ENCODE results near the gene ARHGAP21. TPM values are rescaled to one million over a fixed set of nuclear protein-coding genes. Genes with fewer than 3 reads are reported as not detected.
A peak's percentile ranks its signal among the peaks of the same experiment; 100 is the strongest.
"Not testable (repeated sequence)": the region's sequence is repeated elsewhere in the genome, so short reads cannot be mapped to it uniquely, and the experiment has no call there.

ARHGAP21 gene
- total RNA-seq, 1 experiment from 2014 or later, result 59.4 TPM

- Mint-ChIP-seq H3K4me3 (no peak overlapping the region), H3K9me3 (no peaks in the 10 kb centered on the region), H3K36me3 (ENCODE audit: insufficient read depth in 1 of 3, low read depth in 3 of 3) (peaks cover 0 to 6% (median 0%) of the 10 kb centered on the region in 3 experiments; a peak in 5 of 7 replicates), H3K27ac (no peak overlapping the region), H3K4me1 (no peaks in the 10 kb centered on the region), H3K27me3 (ENCODE audit: low read depth) (no peaks in the 10 kb centered on the region)
- no peak overlapping the region for H4K5ac ChIP-seq (ENCODE audit: insufficient read length, low read depth, low read length)
- no peaks in the 10 kb centered on the region for H3K79me1 ChIP-seq (ENCODE audit: insufficient read depth, low read depth, low read length, poor library complexity, severe bottlenecking)
- no peak overlapping the region for H3K14ac ChIP-seq (ENCODE audit: insufficient read depth, low read length)
- no peak overlapping the region for H2AK5ac ChIP-seq (ENCODE audit: insufficient read length, low read length)
- no peak overlapping the region for H3T11ph ChIP-seq (ENCODE audit: low read length)
- no peak overlapping the region for H3K9ac ChIP-seq (ENCODE audit: extremely low read depth, insufficient read length, low read length)
- H2BK5ac ChIP-seq (ENCODE audit: insufficient read length, low read length), result no peak overlapping the region
- H2BK12ac ChIP-seq (ENCODE audit: insufficient read length, low read depth, low read length), result no peak overlapping the region
- H3K79me2 ChIP-seq (ENCODE audit: insufficient read depth, low read length), result no peaks in the 10 kb centered on the region
- no peak overlapping the region for H4K91ac ChIP-seq (ENCODE audit: insufficient read length, low read depth, low read length)
- H4K8ac ChIP-seq (replicated peaks; ENCODE audit: insufficient read length, low read depth, low read length), result no peak overlapping the region
- WGBS (ENCODE audit: extremely low coverage, insufficient read length, low lambda C conversion rate), result no CpG with 5 or more reads among the region's 4 CpGs
- no peaks in the 10 kb centered on the region for H3K23me2 ChIP-seq (ENCODE audit: insufficient read length, low read depth, low read length, poor library complexity, severe bottlenecking)
- H4K20me1 ChIP-seq (ENCODE audit: control insufficient read depth, insufficient read depth, insufficient read length), result no peaks in the 10 kb centered on the region
- no peak for DNase-seq
- H3K4me2 ChIP-seq (ENCODE audit: insufficient read depth, insufficient read length, low read length), result no peak overlapping the region
- H3K27ac ChIP-seq (ENCODE audit: insufficient read length, low read depth, low read length), result no peak overlapping the region
- TF ChIP-seq CTCF (conservative IDR thresholded peaks at IDR 0.05), result no peak
- no peak overlapping the region for H3K23ac ChIP-seq (ENCODE audit: insufficient read length, low read depth, low read length)
- H2BK15ac ChIP-seq (ENCODE audit: low read depth, low read length), result no peak overlapping the region
- no peaks in the 10 kb centered on the region for H3K27me3 ChIP-seq (ENCODE audit: insufficient read depth, low read length)
- H2AFZ ChIP-seq (ENCODE audit: low read length), result no peak overlapping the region
- H3K4ac ChIP-seq (ENCODE audit: low read depth, low read length), result no peak overlapping the region
- H3K18ac ChIP-seq (ENCODE audit: insufficient read length, low read depth, low read length), result no peak overlapping the region
- no peaks in the 10 kb centered on the region for H3K9me3 ChIP-seq (ENCODE audit: control insufficient read depth, low read depth, low read length)
- no peak overlapping the region for H3K56ac ChIP-seq (ENCODE audit: insufficient read length, low read depth, low read length)
- H3K4me1 ChIP-seq (ENCODE audit: insufficient read depth, low read length), result no peaks in the 10 kb centered on the region
- H2BK120ac ChIP-seq (ENCODE audit: low read depth, low read length, poor library complexity, severe bottlenecking), result no peak overlapping the region
- H2BK20ac ChIP-seq (ENCODE audit: low read depth, low read length, poor library complexity, severe bottlenecking), result no peak overlapping the region
Observed at GRCh38 chr10:24622781-24623301, 100.8 kb downstream of the ARHGAP21 start.

GRCh38 chr10:24621035-24621795, 102.5 kb downstream of the ARHGAP21 start:
- not testable (repeated sequence) for H3K18ac ChIP-seq (ENCODE audit: insufficient read length, low read depth, low read length); H3K4me3 Mint-ChIP-seq; H3K14ac ChIP-seq (ENCODE audit: insufficient read depth, low read length); H2BK15ac ChIP-seq (ENCODE audit: low read depth, low read length); H3K4ac ChIP-seq (ENCODE audit: low read depth, low read length); H3K27me3 Mint-ChIP-seq (ENCODE audit: low read depth); H4K5ac ChIP-seq (ENCODE audit: insufficient read length, low read depth, low read length); H3K9me3 ChIP-seq (ENCODE audit: control insufficient read depth, low read depth, low read length); H3K23ac ChIP-seq (ENCODE audit: insufficient read length, low read depth, low read length); H2BK5ac ChIP-seq (ENCODE audit: insufficient read length, low read length); H2BK120ac ChIP-seq (ENCODE audit: low read depth, low read length, poor library complexity, severe bottlenecking); H3K4me2 ChIP-seq (ENCODE audit: insufficient read depth, insufficient read length, low read length); H3K4me1 ChIP-seq (ENCODE audit: insufficient read depth, low read length); H3K9me3 Mint-ChIP-seq; H2BK12ac ChIP-seq (ENCODE audit: insufficient read length, low read depth, low read length); DNase-seq; H2AK5ac ChIP-seq (ENCODE audit: insufficient read length, low read length); H3K36me3 Mint-ChIP-seq (ENCODE audit: insufficient read depth in 1 of 3, low read depth in 3 of 3); H4K20me1 ChIP-seq (ENCODE audit: control insufficient read depth, insufficient read depth, insufficient read length); H3T11ph ChIP-seq (ENCODE audit: low read length); H3K23me2 ChIP-seq (ENCODE audit: insufficient read length, low read depth, low read length, poor library complexity, severe bottlenecking); H3K27me3 ChIP-seq (ENCODE audit: insufficient read depth, low read length); H3K27ac ChIP-seq (ENCODE audit: insufficient read length, low read depth, low read length); H4K8ac ChIP-seq (replicated peaks; ENCODE audit: insufficient read length, low read depth, low read length); H4K91ac ChIP-seq (ENCODE audit: insufficient read length, low read depth, low read length); H3K4me1 Mint-ChIP-seq; H2AFZ ChIP-seq (ENCODE audit: low read length); H3K79me1 ChIP-seq (ENCODE audit: insufficient read depth, low read depth, low read length, poor library complexity, severe bottlenecking); H3K56ac ChIP-seq (ENCODE audit: insufficient read length, low read depth, low read length); H3K9ac ChIP-seq (ENCODE audit: extremely low read depth, insufficient read length, low read length); H2BK20ac ChIP-seq (ENCODE audit: low read depth, low read length, poor library complexity, severe bottlenecking); H3K79me2 ChIP-seq (ENCODE audit: insufficient read depth, low read length)
- WGBS (ENCODE audit: extremely low coverage, insufficient read length, low lambda C conversion rate), result no CpG with 5 or more reads among the region's 4 CpGs
- H3K27ac Mint-ChIP-seq, result 0 out of 7 replicates have a peak overlapping the region, but pooled peaks of 1 of the 3 experiments have one; percentile 41

All from H9 (cell line).